NCI-H2081 treated with DMSO at 0.1 percent for 48 hours (cell line): ENCODE results near the gene CERT1.
A peak's percentile ranks its signal among the peaks of the same experiment; 100 is the strongest.

Source experiments
- DNase-seq: peaks from one replicate; lab custom pipeline; 2025; lab: John Stamatoyannopoulos, UW

Gene CERT1

DNA sequence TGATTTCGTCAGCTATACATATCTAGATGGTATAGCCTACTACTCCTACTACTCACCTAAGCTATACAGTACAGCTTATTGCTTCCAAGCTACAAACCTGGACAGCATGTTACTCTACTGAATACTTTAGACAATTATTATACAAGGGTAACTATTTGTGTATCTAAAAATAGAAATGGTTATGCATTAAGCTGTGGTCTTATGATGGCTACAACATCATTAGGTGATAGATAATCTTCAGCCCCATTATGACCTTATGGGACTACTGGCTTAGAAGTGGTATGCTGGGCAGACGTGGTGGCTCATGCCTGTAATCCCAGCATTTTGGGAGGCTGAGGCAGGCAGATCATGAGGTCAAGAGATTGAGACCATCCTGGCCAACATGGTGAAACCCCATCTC is 40.2 kb downstream of the CERT1 start:
- no peak for DNase-seq

DNA sequence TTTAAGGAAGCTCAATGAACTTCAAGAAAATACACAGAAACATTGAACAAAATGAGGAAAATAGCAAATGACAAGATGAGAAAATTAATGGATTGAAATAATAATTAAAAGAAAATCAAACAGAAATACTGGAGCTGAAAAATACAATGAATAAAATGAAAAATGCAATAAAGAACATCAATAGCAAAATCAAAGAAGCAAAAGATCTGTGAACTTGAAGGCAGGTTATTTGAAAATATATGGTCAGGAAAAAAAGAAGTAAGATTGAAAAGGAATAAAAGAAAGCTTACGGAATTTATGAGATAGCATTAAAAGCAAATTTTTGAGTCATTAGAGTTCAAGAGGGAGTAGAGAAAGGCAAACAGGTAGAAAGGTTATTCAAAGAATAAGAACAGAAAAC is 42.4 kb downstream of the CERT1 start:
- no peak for DNase-seq

- DNase-seq = no peak
Measured at GRCh38 chr5:75468593-75468992, 42.8 kb downstream of the CERT1 start.

DNA sequence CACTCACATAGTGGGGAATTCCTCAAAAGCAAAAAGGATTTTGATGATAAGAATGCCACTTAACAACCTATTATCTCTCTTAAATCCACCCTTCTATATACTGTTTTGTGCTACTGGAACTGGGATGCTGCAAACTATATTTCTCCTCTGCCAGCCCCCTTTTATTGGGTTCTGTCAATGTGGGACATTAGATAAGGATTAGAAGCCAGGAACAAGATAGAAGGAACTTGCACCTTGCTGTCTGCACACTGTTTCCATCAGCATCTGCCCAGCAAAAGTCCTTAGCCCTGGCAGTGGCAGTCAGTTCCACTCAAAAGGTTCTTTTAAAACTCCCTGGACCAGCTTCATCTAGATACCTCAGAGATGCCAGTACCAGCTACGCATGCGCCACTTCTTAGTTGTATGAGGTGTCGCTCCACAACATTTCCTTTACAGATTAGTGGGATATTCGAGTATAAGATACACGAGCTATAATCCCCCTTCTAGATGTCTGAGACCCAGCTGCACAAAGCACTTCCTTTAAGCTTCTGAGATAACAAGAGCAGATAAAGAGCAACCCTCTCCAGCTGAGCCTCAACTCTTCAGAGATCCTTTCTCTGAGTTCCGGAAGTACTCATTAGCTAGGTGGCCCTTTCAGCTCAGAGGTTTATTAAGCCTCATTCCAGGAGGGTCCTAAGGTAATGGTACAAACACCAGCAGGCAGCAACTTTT is 45.3 kb downstream of the CERT1 start:
- no peak for DNase-seq

DNA sequence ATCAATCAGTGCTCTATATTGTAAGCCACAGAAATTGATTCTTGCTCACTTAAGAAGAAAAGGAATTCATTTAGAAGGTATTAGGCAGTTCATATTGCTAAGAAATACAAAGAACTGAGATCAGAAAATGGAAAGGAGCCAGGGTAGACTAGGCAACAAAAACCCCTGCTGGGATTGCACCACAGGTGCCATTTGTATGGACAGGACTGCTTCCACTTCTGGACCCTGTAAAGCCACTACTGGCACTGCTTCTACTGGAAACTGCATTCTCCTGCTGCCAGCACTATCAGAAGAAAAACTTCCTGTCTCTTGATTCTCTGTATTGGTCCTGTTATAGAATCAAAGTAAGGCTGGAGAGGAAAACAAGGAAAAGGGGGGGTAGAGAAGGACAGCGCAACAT is 45.9 kb downstream of the CERT1 start:
- peak; percentile 1 for DNase-seq

DNA sequence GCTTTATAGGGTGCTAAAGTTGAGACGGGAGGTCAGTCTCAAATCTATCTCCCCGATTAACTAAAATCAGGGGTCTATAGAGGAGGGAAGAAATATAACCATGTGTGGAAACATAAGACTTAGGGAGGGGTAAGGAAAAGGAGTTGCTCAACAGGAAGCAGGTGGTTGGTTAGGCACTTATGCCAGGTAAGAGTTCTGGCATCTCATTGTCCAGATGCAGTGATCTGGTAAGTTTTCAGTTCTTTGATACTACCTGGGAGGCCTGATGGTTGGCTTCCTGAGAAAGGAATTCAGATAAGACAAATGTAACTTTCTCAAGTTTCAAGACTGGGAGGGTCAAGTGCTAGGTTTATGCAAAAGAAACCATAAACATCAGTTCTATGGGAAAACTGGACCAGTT is 47.7 kb downstream of the CERT1 start:
- no peak for DNase-seq

- DNase-seq = no peak
Measured at GRCh38 chr5:75461679-75462078, 49.8 kb downstream of the CERT1 start.

DNA sequence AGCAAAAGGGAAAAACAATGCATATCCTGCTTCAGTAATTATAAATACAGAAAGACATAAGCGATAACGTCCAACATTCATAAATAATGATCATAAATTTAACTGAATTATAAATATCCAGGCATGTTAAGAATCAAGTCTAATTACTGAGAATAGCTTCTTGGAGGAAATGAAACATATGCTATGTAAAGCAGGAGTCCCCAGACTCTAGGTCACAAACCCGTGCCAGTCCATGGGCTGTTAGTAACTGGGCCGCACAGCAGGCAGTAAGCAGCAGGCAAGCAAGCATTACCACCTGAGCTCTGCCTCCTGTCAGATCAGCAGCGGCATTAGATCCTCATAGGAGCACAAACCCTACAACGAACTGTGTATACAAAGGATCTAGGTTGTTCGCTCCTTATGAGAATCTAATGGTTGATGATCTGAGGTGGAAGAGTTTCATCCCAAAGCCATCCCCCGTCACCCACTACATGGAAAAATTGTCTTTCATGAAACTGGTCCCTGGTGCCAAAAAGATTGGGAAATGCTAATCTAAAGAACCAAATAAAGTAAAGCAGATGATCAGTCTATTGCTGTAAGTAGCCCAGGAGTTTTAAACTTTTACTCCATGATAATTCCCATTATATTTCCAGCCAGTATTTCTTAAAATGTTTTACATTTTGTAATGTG is 50.4 kb downstream of the CERT1 start:
- DNase-seq = peak; percentile 2

- no peak for DNase-seq
Measured at GRCh38 chr5:75460532-75460931, 50.9 kb downstream of the CERT1 start.

GRCh38 chr5:75457691-75458090 is 53.7 kb downstream of the CERT1 start:
- DNase-seq = no peak

DNA sequence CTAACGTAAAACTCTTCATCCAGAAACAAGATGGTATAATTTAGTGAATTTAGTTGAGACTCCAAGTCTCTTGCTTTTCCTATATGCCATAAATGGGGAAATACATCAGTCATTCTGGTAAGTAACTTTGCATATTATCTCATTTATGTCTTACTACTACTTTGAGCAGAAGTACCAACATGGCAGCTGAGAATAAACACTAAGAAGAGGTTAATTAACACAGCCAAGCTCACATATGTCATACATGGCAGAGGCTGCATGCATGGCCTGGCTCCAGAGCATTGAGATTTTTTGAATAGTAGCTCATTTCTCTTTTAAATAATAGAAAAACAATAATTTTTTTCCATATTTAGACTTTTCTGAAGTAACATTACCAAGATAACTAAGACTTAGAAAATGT is 54.3 kb downstream of the CERT1 start:
- DNase-seq = no peak

DNA sequence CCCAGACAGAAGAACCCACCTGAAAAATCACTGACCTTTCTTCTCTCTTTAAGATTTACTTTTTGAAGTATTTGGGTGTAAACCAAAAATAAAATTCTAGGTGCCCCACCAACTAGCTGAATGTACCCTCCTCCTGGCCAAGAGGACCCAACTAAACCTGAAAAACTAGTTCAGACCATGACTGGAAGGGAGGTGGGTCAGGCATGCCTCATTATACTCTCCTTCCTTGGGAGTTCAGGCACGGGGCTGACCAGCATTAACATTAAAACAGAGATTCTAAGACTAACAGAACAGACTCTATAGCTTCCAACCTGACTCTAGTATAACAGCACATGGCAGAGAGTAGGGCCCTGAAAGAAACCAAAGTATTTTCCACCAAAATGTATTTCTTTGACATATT is 61.4 kb downstream of the CERT1 start:
- no peak for DNase-seq

GRCh38 chr5:75446068-75446467 is 65.4 kb downstream of the CERT1 start:
- DNase-seq = no peak

- DNase-seq = no peak
Measured at GRCh38 chr5:75441560-75441959, 69.9 kb downstream of the CERT1 start.

GRCh38 chr5:75439276-75439675 is 72.2 kb downstream of the CERT1 start:
- no peak for DNase-seq

DNA sequence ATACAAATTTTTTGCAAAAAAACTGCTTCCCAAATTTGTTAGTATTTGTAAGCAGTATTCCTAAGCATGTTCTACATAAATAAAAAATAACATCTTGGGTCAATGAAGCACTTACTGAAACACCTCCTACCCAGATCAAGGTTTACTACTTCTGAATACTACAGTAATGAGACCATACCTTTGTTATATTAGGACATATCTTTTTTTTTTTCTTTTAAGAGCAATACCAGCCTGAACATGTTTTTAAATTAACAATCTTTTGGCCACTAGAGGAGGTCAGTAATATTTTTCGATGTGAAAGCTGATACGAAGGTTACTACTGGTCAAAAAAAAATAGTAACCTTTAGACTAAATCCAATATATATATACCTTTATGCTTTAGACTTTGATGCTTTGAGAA is 72.7 kb downstream of the CERT1 start:
- DNase-seq = no peak

DNA sequence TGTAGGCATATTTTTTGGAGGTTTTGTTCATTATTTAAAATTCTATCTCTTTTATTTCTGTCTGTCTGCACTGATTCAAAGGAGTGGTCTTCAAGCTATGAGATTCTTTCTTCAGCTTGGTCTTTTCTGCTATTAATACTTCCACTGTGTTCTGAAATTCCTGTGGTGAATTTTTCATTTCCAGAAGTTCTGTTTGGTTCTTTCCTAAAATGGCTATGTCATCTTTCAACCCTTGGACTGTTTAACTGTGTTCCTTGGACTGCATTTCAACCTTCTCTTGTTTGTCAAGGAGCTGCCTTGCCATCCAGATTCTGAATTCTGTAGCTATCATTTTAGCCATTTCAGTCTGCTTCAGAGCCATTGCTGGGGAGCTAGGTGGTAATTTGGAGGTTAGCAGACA is 76.3 kb downstream of the CERT1 start:
- no peak for DNase-seq

GRCh38 chr5:75433814-75434506 is 77.5 kb downstream of the CERT1 start:
- no peak for DNase-seq

- DNase-seq = no peak
Measured at GRCh38 chr5:75414241-75414640, 97.2 kb downstream of the CERT1 start.

GRCh38 chr5:75412111-75412990 is 99.1 kb downstream of the CERT1 start:
- DNase-seq = no peak

- DNase-seq = no peak
Measured at GRCh38 chr5:75405296-75405695, 106.1 kb downstream of the CERT1 start.

DNA sequence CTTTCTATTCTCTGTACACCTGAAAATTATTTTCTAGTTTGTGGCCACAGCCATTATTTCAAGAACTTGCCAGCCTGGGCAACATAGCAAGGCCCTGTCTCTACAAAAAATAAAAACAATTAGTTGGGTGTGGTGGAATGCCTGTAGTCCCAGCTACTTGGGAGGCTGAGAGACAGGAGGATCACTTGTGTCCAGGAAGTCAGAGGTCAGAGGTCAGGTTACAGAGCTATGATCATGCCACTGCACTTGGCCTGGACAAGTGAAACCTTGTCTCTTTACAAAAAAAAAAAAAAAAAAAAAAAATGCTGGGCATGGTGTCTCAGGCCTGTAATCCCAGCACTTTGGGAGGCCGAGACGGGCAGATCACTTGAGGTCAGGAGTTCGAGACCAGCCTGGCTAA is 116.2 kb downstream of the CERT1 start:
- no peak for DNase-seq
